ENCODE data around the gene GPC3.

- no peak for TF ChIP-seq CTCF (IDR thresholded peaks at IDR 0.05)
- no peak for TF ChIP-seq ZFX (IDR thresholded peaks at IDR 0.05; ENCODE audit: borderline replicate concordance)
These were observed 451.2 kb downstream of the GPC3 start for GRCh38 chrX:133534172-133534571.
